ENCODE data around the gene GNAQ.

DNA sequence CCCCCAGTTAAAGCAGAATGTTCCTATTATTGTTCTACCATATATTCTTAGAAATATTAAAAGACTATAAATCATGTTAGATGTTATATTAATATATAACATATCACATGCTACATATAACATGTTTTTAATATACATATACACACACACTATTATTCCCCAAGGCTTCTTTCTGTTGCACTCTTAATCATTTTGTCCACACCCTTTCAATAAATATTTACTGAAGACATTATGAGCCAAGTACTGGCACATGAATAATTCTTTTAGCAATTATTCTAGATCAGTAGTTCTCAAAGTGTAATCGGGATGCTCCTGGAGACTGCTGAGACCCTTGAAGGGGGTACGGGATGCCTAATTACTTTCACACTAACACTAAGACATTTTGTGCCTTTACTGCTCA, 143.9 kb downstream of the GNAQ start:
- TF ChIP-seq, protein P1, sequence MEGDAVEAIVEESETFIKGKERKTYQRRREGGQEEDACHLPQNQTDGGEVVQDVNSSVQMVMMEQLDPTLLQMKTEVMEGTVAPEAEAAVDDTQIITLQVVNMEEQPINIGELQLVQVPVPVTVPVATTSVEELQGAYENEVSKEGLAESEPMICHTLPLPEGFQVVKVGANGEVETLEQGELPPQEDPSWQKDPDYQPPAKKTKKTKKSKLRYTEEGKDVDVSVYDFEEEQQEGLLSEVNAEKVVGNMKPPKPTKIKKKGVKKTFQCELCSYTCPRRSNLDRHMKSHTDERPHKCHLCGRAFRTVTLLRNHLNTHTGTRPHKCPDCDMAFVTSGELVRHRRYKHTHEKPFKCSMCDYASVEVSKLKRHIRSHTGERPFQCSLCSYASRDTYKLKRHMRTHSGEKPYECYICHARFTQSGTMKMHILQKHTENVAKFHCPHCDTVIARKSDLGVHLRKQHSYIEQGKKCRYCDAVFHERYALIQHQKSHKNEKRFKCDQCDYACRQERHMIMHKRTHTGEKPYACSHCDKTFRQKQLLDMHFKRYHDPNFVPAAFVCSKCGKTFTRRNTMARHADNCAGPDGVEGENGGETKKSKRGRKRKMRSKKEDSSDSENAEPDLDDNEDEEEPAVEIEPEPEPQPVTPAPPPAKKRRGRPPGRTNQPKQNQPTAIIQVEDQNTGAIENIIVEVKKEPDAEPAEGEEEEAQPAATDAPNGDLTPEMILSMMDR (IDR thresholded peaks at IDR 0.05), result no peak
- no peak for TF ChIP-seq KDM1A (IDR thresholded peaks at IDR 0.05; ENCODE audit: low read depth)
- TF ChIP-seq PHF8 (IDR thresholded peaks at IDR 0.05; ENCODE audit: borderline replicate concordance, low read depth), result no peak
- TF ChIP-seq EP300 (IDR thresholded peaks at IDR 0.05), result no peak
- no peak for TF ChIP-seq ESRRA (IDR thresholded peaks at IDR 0.05; ENCODE audit: borderline replicate concordance, low read length)
- TF ChIP-seq, protein P2, sequence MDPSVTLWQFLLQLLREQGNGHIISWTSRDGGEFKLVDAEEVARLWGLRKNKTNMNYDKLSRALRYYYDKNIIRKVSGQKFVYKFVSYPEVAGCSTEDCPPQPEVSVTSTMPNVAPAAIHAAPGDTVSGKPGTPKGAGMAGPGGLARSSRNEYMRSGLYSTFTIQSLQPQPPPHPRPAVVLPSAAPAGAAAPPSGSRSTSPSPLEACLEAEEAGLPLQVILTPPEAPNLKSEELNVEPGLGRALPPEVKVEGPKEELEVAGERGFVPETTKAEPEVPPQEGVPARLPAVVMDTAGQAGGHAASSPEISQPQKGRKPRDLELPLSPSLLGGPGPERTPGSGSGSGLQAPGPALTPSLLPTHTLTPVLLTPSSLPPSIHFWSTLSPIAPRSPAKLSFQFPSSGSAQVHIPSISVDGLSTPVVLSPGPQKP (IDR thresholded peaks at IDR 0.05; ENCODE audit: low read depth, low read length), result no peak
- TF ChIP-seq HDAC2 (IDR thresholded peaks at IDR 0.05), result no peak
